Panc1 (cell line): ENCODE results near the gene PDCD4. TPM values are rescaled to one million over a fixed set of nuclear protein-coding genes. Genes with fewer than 3 reads are reported as not detected.

Source experiments
- ATAC-seq: fragments of 200-7000 bp; cut with Tn5 transposase; 2 replicates; pipeline ENCODE4 v1.9.1; 2020; ENCODE audit warnings: mild to moderate bottlenecking, moderate library complexity
- BruUV-seq: library from RNA; stranded (reverse); fragments of 400-500 nt; replicated peaks from 2 replicates; lab custom pipeline; 2021; lab: Mats Ljungman, UMichigan
- CTCF ChIA-PET: fragments of 300-600 bp; sonication (Branson Sonifier 250); formaldehyde crosslinking; loops from one replicate; lab custom pipeline; 2022; ENCODE audit warnings: antibody characterized with exemption; lab: Charles Lee
- POLR2A ChIA-PET: fragments of 300-600 bp; sonication (Branson Sonifier 250); formaldehyde crosslinking; loops from one replicate; lab custom pipeline; 2022; ENCODE audit warnings: antibody characterized with exemption; lab: Charles Lee
- DNase-seq: peaks from one replicate; pipeline ENCODE4 v3.0.0-alpha.2; 2010; ENCODE audit warnings: low read depth, low spot score
- H3K27ac ChIP-seq: 2 replicates; pipeline ENCODE4 v1.5.1; 2011; ENCODE audit warnings: mild to moderate bottlenecking, low read length, inconsistent platforms
- H3K27me3 ChIP-seq: fragments of 200-500 bp; sonication (Bioruptor generic); 2 replicates; pipeline ENCODE4 v1.6.0; 2014; ENCODE audit warnings: low read length, inconsistent platforms; ENCODE audit not compliant: control insufficient read depth, insufficient read depth
- H3K36me3 ChIP-seq: fragments of 200-500 bp; sonication (Bioruptor generic); 2 replicates; pipeline ENCODE4 v1.5.1; 2014; ENCODE audit warnings: inconsistent platforms, mild to moderate bottlenecking, low read length, moderate library complexity; ENCODE audit not compliant: control insufficient read depth, insufficient read depth
- H3K4me1 ChIP-seq: 2 replicates; pipeline ENCODE4 v1.5.1; 2011; ENCODE audit warnings: inconsistent platforms, mild to moderate bottlenecking, low read length, moderate library complexity; ENCODE audit not compliant: control insufficient read depth, insufficient read depth
- H3K4me3 ChIP-seq, 2 experiments: 2 replicates each; pipeline ENCODE4 v1.5.1; 2011 to 2012; ENCODE audit warnings: low read depth in 2 of 2, low read length in 2 of 2, mild to moderate bottlenecking in 2 of 2, inconsistent platforms in 1 of 2, moderate library complexity in 1 of 2
- H3K9me3 ChIP-seq: fragments of 200-500 bp; sonication (Bioruptor generic); 2 replicates; pipeline ENCODE4 v1.5.1; 2014; ENCODE audit warnings: low read depth, mild to moderate bottlenecking, inconsistent platforms, low read length, moderate library complexity; ENCODE audit not compliant: control insufficient read depth, insufficient read depth
- CTCF ChIP-seq: fragments of 450-650 bp; IDR thresholded peaks from 2 replicates; pipeline ENCODE4 v1.5.1; 2017; ENCODE audit warnings: mild to moderate bottlenecking
- POLR2AphosphoS5 ChIP-seq: IDR thresholded peaks from 2 replicates; pipeline ENCODE4 v1.6.1; 2012; ENCODE audit warnings: mild to moderate bottlenecking, low read depth, low read length, moderate library complexity
- REST ChIP-seq, 2 experiments: IDR thresholded peaks; 2 replicates each; pipeline ENCODE4 v1.6.1; 2011 to 2012; ENCODE audit warnings: low read depth in 2 of 2, control low read depth in 1 of 2, low read length in 1 of 2, mild to moderate bottlenecking in 1 of 2, moderate library complexity in 1 of 2; ENCODE audit not compliant: insufficient read depth in 1 of 2
- SIN3A ChIP-seq: IDR thresholded peaks from 2 replicates; pipeline ENCODE4 v1.6.1; 2012; ENCODE audit warnings: low read depth, mild to moderate bottlenecking, low read length, moderate library complexity, borderline replicate concordance; ENCODE audit not compliant: insufficient read depth
- TCF7L2 ChIP-seq: IDR thresholded peaks from 2 replicates; pipeline ENCODE4 v1.6.1; 2011; ENCODE audit warnings: mild to moderate bottlenecking, low read depth, low read length, inconsistent platforms
- in situ Hi-C: cut with HindIII; loops from 2 replicates; pipeline ENCODE4 v1.10.0; 2016; ENCODE audit warnings: low sequenced_read_pairs, low pct_unique_long_range_greater_than_20kb
- intact Hi-C: fragments of 100-400 bp; cut with micrococcal nuclease; formaldehyde crosslinking; loops from one replicate; pipeline ENCODE4 v1.10.0; 2022; ENCODE audit not compliant: unreplicated experiment
- total RNA-seq: library from RNA; stranded (reverse); gene quantifications from one replicate; pipeline ENCODE4 v1.2.1, GENCODE V29; 2021; ENCODE audit not compliant: unreplicated experiment

Gene PDCD4
- total RNA-seq, 1 experiment from 2014 or later, result 33.6 TPM

DNA sequence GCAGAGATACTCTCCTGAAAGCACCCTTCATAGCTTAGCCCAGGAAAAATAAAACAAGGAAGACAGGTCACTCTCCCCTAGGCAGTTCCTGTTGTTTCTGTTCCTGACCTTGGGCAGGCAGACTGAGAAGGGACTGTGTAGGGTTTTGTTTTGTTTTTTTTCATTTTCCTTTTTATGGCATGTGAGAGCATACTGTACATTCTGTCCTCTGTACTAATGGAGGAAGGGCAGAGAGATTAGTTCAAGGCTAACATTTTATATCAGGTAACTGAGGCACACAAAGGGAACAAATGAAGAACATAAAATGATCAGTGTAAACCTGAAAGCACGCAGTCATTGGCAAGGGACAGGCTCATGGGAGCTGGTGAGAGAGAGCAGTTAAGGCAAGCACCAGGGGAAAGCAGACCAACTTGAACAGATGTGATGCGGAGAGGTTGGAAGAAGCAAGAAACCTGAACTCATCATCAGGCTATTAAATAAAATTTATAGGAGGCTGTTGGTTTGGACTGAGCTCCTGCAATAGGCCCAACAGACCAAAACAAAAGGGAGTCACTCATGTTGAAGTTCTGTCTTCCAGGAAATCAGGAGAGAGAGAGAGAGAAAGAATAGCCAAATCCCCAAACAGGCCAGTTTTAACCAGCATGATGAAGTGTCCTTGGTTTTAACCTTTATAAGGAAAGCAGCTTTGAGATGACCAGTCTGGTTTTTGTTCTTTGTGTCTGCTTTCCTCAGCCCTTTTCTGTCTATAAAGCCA, 34.1 kb upstream of the PDCD4 start:
- Histone ChIP-seq H3K27ac (no peak overlapping the region), H3K4me1 (no peaks in the 10 kb centered on the region), H3K4me3 (no peak overlapping the region), H3K9me3 (no peaks in the 10 kb centered on the region), H3K36me3 (no peaks in the 10 kb centered on the region), H3K27me3 (peaks cover 2% of the 10 kb centered on the region; the same call in 1 of the 2 replicates)
- ChIA-PET CTCF (no interaction called here), POLR2A (no interaction called here)
- no peak for ATAC-seq
- TF ChIP-seq SIN3A (no peak), POLR2AphosphoS5 (no peak), REST (IDR thresholded peaks at IDR 0.05; ENCODE audit: insufficient read depth in 1 of 2, low read depth in 2 of 2, low read length in 1 of 2) (no peak)
- BruUV-seq, result no TSS peak
- in situ Hi-C loops (no loop called here), intact Hi-C loops (no loop called here)
- DNase-seq, result no peak

- ChIA-PET POLR2A (no interaction called here), CTCF (no interaction called here)
- Histone ChIP-seq H3K9me3 (no peaks in the 10 kb centered on the region), H3K27ac (no peak overlapping the region), H3K4me3 (no peak overlapping the region), H3K4me1 (no peaks in the 10 kb centered on the region), H3K27me3 (peaks cover 2% of the 10 kb centered on the region; the same call in 1 of the 2 replicates), H3K36me3 (no peaks in the 10 kb centered on the region)
- BruUV-seq, result no TSS peak
- TF ChIP-seq CTCF (no peak), REST (IDR thresholded peaks at IDR 0.05; ENCODE audit: insufficient read depth in 1 of 2, low read depth in 2 of 2, low read length in 1 of 2) (no peak), POLR2AphosphoS5 (no peak), TCF7L2 (no peak), SIN3A (no peak)
- DNase-seq, result no peak
- ATAC-seq, result no peak
- intact Hi-C loops, result no loop called here
- in situ Hi-C loops, result no loop called here
These were observed 31.4 kb upstream of the PDCD4 start for GRCh38 chr10:110840225-110840922.
